ENCODE measurements around the gene NECTIN1. TPM values are rescaled to one million over a fixed set of nuclear protein-coding genes. Genes with fewer than 3 reads are reported as not detected.
A peak's percentile ranks its signal among the peaks of the same experiment; 100 is the strongest.

The NECTIN1 gene
- total and polyA plus RNA-seq, 2 of the 13 experiments (the other 11 are each of a cell fraction or from before 2014, with no cell fraction given), result 3.9 to 7.3 TPM

DNA sequence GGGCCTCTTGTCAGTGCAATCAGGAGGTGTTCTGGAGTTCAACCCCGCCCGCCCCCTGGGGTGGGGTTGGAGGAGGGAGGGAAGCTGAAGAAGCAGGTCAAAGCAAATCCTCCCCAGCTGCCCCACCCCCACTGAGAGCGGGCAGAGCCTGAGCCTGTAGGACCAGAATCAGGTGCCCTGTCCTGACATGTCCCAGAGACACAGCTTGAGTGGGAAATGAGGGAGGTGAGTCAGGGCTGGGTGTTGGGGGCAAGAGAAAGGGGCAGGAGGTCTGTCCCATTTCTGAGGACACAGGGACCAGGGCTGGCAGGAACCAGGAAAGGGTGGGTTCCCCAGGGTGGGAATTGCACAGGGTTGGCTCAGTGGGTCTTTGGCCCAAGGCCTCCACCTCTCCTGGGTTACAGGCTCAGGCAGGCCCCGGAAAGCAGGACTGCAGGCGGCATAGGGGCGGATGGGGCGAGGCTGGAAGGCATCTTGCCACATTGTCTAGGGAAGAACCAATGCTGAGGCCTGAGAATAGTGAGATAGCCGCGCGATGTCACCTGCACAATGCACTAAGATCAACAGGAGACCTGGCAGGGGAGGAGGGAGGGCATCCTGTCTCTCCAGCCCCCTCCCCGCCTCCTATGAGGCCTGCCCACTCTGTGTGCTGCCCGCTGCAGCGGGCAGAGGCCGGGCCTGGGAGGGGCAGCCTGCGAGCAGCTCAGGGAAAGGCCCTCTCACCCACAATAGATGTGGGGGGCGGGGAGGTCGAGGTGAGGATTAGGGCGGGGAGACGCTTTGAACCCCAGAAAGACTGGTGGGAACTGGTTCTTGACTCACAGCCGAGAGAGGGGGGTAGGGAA is 32.4 kb downstream of the NECTIN1 start:
- ChIA-PET CTCF (ENCODE audit: low intra/inter-chr PET ratio, low total read pairs) (no interaction called here), POLR2A (interaction anchor here (1.0 kb wide), 1 partner anchor 33 kb away, joined by 3 read pairs; no protein-coding TSS in a partner anchor)
- Histone ChIP-seq H3K27ac (ENCODE audit: extremely low read length, insufficient read depth, low read length) (no peak overlapping the region), H3K4me3 (replicated peaks in 1 of 3; ENCODE audit: insufficient read depth in 1 of 3, low read depth in 2 of 3, low read length in 3 of 3) (no peak overlapping the region), H3K4me2 (ENCODE audit: low read depth, low read length) (no peak overlapping the region), H3K79me2 (ENCODE audit: insufficient read depth, low read length) (no peaks in the 10 kb centered on the region), H4K20me1 (ENCODE audit: insufficient read depth, low read length) (no peaks in the 10 kb centered on the region), H3K36me3 (replicated peaks in 1 of 2; ENCODE audit: control insufficient read depth in 1 of 2, insufficient read depth in 2 of 2, low read length in 2 of 2) (no peaks in the 10 kb centered on the region), H3K9me3 (ENCODE audit: low read length) (no peaks in the 10 kb centered on the region), H3K27me3 (ENCODE audit: control insufficient read depth in 1 of 2, insufficient read depth in 2 of 2, low read length in 2 of 2) (no peaks in the 10 kb centered on the region), H2AFZ (ENCODE audit: low read length) (no peak overlapping the region), H3K4me1 (ENCODE audit: insufficient read depth, low read length) (peaks cover 70% of the 10 kb centered on the region), H3K9ac (ENCODE audit: insufficient read depth, low read depth, low read length) (no peak overlapping the region)
- in situ Hi-C loops (cut with HindIII; ENCODE audit: extremely low pct_ligation_motif_present, low pct_unique_long_range_greater_than_20kb), result no loop called here
- BruUV-seq (replicated peaks), result no TSS peak
- FAIRE-seq (no peak), ATAC-seq (no peak), DNase-seq (ENCODE audit: low spot score) (no peak)
- intact Hi-C loops (cut with micrococcal nuclease; ENCODE audit: unreplicated experiment), result no loop called here
- 89% methylated on average over 18 of the region's 20 CpGs for WGBS (ENCODE audit: low lambda C conversion rate)
- peak; percentile 24; the same call in 1 of the 2 replicates for TF ChIP-seq ZNF687 (CRISPR knock-in tag; IDR thresholded peaks at IDR 0.05)
- peak; percentile 21; the same call in 1 of the 2 replicates for TF ChIP-seq PATZ1 (CRISPR knock-in tag; IDR thresholded peaks at IDR 0.05)
- TF ChIP-seq SRF (IDR thresholded peaks at IDR 0.05; ENCODE audit: low read depth, low read length), result no peak

Measured in HepG2 (cell line).